K562 (cell line): Measurements from ENCODE around the gene CSPG5. TPM values are rescaled to one million over a fixed set of nuclear protein-coding genes. Genes with fewer than 3 reads are reported as not detected.
A peak's percentile ranks its signal among the peaks of the same experiment; 100 is the strongest.

Experiments used
- ATAC-seq: fragments of 200-7000 bp; cut with Tn5 transposase; 3 replicates; pipeline ENCODE4 v1.9.1; 2020; ENCODE audit warnings: moderate library complexity
- BruUV-seq: library from RNA; stranded (reverse); fragments of 400-500 nt; replicated peaks from 2 replicates; lab custom pipeline; 2021; lab: Mats Ljungman, UMichigan
- CTCF ChIA-PET: fragments of 300-600 bp; formaldehyde crosslinking; extraction: SDS; loops from one replicate; lab custom pipeline; 2021; ENCODE audit warnings: low intra/inter-chr PET ratio; lab: Yijun Ruan, JAX
- POLR2A ChIA-PET: fragments of 300-600, 350-650 bp; sonication (Branson Sonifier 250); formaldehyde crosslinking; extraction: SDS; loops from one replicate; lab custom pipeline; 2021; ENCODE audit warnings: antibody characterized with exemption, inconsistent platforms; lab: Yijun Ruan, JAX
- DNase-seq, 4 experiments: peaks; one replicate each; pipeline versions ENCODE4 v3.0.0 to v3.0.0-alpha.2; 2011 to 2018; ENCODE audit warnings: low spot score in 3 of 4, mixed read lengths in 3 of 4; ENCODE audit errors: extremely low read depth in 1 of 4
- FAIRE-seq: peaks from 2 replicates; lab custom pipeline; 2011; peaks lifted over from hg19 to GRCh38; lab: Jason Lieb, UNC
- H2AFZ ChIP-seq: 2 replicates; pipeline ENCODE4 v1.6.0; 2011; ENCODE audit warnings: low read depth, low read length, control low read depth, inconsistent platforms
- H3K27ac ChIP-seq: fragments of 200-600 bp; 3 replicates; pipeline ENCODE4 v1.8.0; 2011; ENCODE audit warnings: low read depth, mild to moderate bottlenecking, control low read depth, inconsistent platforms, low read length, moderate library complexity, mixed read lengths; ENCODE audit errors: extremely low read depth
- H3K27me3 ChIP-seq, 2 experiments: fragments of 300-600 bp in 1 of 2; 2 replicates in 1 of 2; 3 replicates in 1 of 2; pipeline versions ENCODE4 v1.6.0 to v1.8.0; 2011; ENCODE audit warnings: inconsistent platforms in 2 of 2, low read length in 2 of 2, mild to moderate bottlenecking in 1 of 2, mixed read lengths in 1 of 2, moderate library complexity in 1 of 2; ENCODE audit not compliant: control insufficient read depth in 2 of 2, insufficient read depth in 2 of 2
- H3K36me3 ChIP-seq: fragments of 300-600 bp; 3 replicates; pipeline ENCODE4 v1.8.0; 2011; ENCODE audit warnings: mild to moderate bottlenecking, low read length, inconsistent platforms; ENCODE audit not compliant: control insufficient read depth, insufficient read depth
- H3K4me1 ChIP-seq, 2 experiments: fragments of 200-600 bp in 1 of 2; replicated peaks in 1 of 2; 2 replicates in 1 of 2; 3 replicates in 1 of 2; pipeline versions ENCODE4 v1.5.1 to v1.8.0; 2011; ENCODE audit warnings: inconsistent platforms in 2 of 2, low read length in 2 of 2, mild to moderate bottlenecking in 1 of 2, mixed read lengths in 1 of 2, moderate library complexity in 1 of 2; ENCODE audit not compliant: control insufficient read depth in 2 of 2, insufficient read depth in 2 of 2
- H3K4me2 ChIP-seq: 2 replicates; pipeline ENCODE4 v1.6.1; 2011; ENCODE audit warnings: low read length, control low read depth, inconsistent platforms, mixed read lengths; ENCODE audit not compliant: insufficient read depth
- H3K4me3 ChIP-seq: fragments of 200-600 bp; sonication (generic), shearing (Covaris generic); 2 replicates; pipeline ENCODE4 v1.5.1; 2016; ENCODE audit warnings: control low read depth, inconsistent platforms
- H3K79me2 ChIP-seq: fragments of 200-600 bp; 3 replicates; pipeline ENCODE4 v1.8.0; 2011; ENCODE audit warnings: low read length, inconsistent platforms; ENCODE audit not compliant: control insufficient read depth, insufficient read depth
- H3K9ac ChIP-seq, 2 experiments: 2 replicates each; pipeline versions ENCODE4 v1.6.0 to v1.6.1; 2011; ENCODE audit warnings: low read depth in 2 of 2, low read length in 2 of 2, control low read depth in 1 of 2, inconsistent platforms in 1 of 2, mild to moderate bottlenecking in 1 of 2, mixed read lengths in 1 of 2; ENCODE audit not compliant: insufficient read depth in 1 of 2
- H3K9me1 ChIP-seq: one replicate; pipeline ENCODE4 v1.6.0; 2011; ENCODE audit warnings: inconsistent platforms, mild to moderate bottlenecking, low read length, moderate library complexity; ENCODE audit not compliant: control insufficient read depth, insufficient read depth
- H3K9me3 ChIP-seq: replicated peaks from 2 replicates; pipeline ENCODE4 v1.5.1; 2011; ENCODE audit warnings: low read depth, low read length, inconsistent platforms; ENCODE audit not compliant: control insufficient read depth, insufficient read depth
- H4K20me1 ChIP-seq: replicated peaks from 2 replicates; pipeline ENCODE4 v1.6.1; 2011; ENCODE audit warnings: low read length, inconsistent platforms, mixed read lengths; ENCODE audit not compliant: control insufficient read depth, insufficient read depth
- BHLHE40 ChIP-seq: IDR thresholded peaks from 2 replicates; pipeline ENCODE4 v1.6.1; 2011; ENCODE audit warnings: low read length, improper control_type of control experiment
- HMGN3 ChIP-seq: IDR thresholded peaks from 2 replicates; pipeline ENCODE4 v1.6.1; 2011; ENCODE audit warnings: borderline replicate concordance, low read depth, mild to moderate bottlenecking, mixed read lengths, low read length; ENCODE audit not compliant: insufficient read length; ENCODE audit errors: extremely low read depth
- NFXL1 ChIP-seq: fragments of 450-650 bp; formaldehyde crosslinking; IDR thresholded peaks from 2 replicates; pipeline ENCODE4 v1.4.0; 2021; ENCODE audit warnings: mild to moderate bottlenecking
- POU5F1 ChIP-seq: fragments of 150-350 bp; IDR thresholded peaks from 2 replicates; pipeline ENCODE4 v1.6.1; 2014; ENCODE audit warnings: borderline replicate concordance, low read length, low read depth, mild to moderate bottlenecking; ENCODE audit not compliant: partially characterized antibody
- ZFX ChIP-seq: sonication (generic); formaldehyde crosslinking; IDR thresholded peaks from 2 replicates; pipeline ENCODE4 v1.8.0; 2022; ENCODE audit warnings: mild to moderate bottlenecking, missing genetic modification reagents, moderate library complexity
- ZNF23 ChIP-seq: fragments of 250-450 bp; sonication (Bioruptor Pico); IDR thresholded peaks from 2 replicates; pipeline ENCODE4 v1.4.0; 2020; ENCODE audit warnings: mild to moderate bottlenecking
- ZSCAN32 ChIP-seq: fragments of 450-650 bp; formaldehyde crosslinking; IDR thresholded peaks from 2 replicates; pipeline ENCODE4 v1.4.0; 2020; ENCODE audit warnings: mild to moderate bottlenecking, moderate library complexity
- whole genome bisulfite sequencing: fragments of 100-300 bp; shearing (Covaris generic); methylation state at CpG from one replicate; pipeline ENCODE4 v1.1.6; 2016; ENCODE audit warnings: low coverage, mixed read lengths; ENCODE audit not compliant: insufficient coverage; ENCODE audit errors: missing lambda C conversion rate; 5-methylcytosine and 5-hydroxymethylcytosine counted together
- in situ Hi-C: fragments of 300-500 bp; cut with MboI; formaldehyde crosslinking; loops from 4 replicates; pipeline ENCODE4 v1.15.0; 2018; ENCODE audit warnings: inconsistent platforms, mixed read lengths
- intact Hi-C: fragments of 100-400 bp; cut with micrococcal nuclease; formaldehyde crosslinking; loops from 2 replicates; pipeline ENCODE4 v1.14.2; 2022
- polyA plus RNA-seq, 8 experiments: library from polyadenylated mRNA; depleted of rRNA in 4 of 8; stranded (reverse) in 5 of 8; unstranded in 3 of 8; fragments of >200 nt; fragmentation: Nextera tagmentation in 2 of 8; fragmentation: Illumina TruSeq in 1 of 8; extraction: Ambion mirVana in 2 of 8; extraction: Trizol in 1 of 8; gene quantifications; 2 replicates each; pipeline versions ENCODE4 v1.2.1 to v1.2.3, GENCODE V29; 2011 to 2014; ENCODE audit warnings: inconsistent platforms in 1 of 8, missing spikeins in 1 of 8
- total RNA-seq, 7 experiments: library from RNA; depleted of rRNA in 6 of 7; stranded (reverse); fragments of >200 nt in 6 of 7; fragmentation: Illumina TruSeq in 2 of 7; extraction: Trizol in 2 of 7; gene quantifications; 2 replicates each; pipeline versions ENCODE4 v1.2.1 to v1.2.3, GENCODE V29; 2011 to 2021; ENCODE audit warnings: low replicate concordance in 1 of 7
- TF ChIP-seq, protein P1 (sequence below): fragments of 450-650 bp; IDR thresholded peaks from 2 replicates; pipeline ENCODE4 v1.6.1; 2018; ENCODE audit warnings: mild to moderate bottlenecking, low read depth; ENCODE audit not compliant: partially characterized antibody

Gene CSPG5
- total and polyA plus RNA-seq, 9 of the 15 experiments (the other 6 are each of a cell fraction or from before 2014, with no cell fraction given): 0.06 to 3.3 (median 2.4) TPM

DNA sequence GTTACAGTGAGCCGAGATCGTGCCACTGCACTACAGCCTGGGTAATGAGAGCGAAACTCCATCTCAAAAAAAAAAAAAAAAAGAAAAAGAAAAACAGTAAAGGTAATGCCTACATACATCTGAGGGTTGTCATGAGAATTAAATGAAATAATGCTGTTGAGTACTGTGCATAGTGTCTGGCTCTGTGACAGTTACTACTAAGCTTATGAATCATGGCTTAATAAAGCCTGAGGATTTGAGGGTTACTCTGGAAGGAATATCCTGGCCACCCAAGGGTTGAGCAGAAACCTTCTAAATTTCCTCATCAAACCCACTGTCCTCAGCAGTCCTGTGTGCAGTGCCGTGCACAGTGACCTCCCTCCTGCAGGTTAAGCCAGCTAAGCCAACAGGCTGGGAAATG is 38.4 kb downstream of the CSPG5 start (continued):
- TF ChIP-seq HMGN3 (no peak), NFXL1 (CRISPR knock-in tag) (no peak), ZFX (CRISPR knock-in tag) (no peak), ZSCAN32 (no peak)

DNA sequence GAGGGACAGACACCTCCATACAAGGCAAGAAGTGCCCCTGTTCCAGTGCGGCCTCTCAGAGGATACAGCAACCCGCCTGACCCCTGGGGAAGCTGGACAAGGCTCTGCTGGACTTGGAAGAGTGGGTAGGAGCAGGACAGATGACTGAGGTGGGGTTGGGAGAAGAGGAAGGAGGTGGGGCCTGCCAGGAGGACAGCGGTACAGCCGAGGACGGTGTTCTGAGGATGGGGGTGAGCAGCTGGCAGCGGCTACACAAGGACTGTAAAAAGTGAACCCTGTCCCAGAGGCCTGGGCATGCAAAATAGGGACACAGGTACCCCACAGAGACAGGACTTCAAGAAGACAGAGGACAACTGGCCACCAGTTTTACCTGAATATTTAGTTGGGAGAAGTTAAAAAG is 41.7 kb downstream of the CSPG5 start:
- CTCF ChIA-PET: no interaction called here
- Histone ChIP-seq H3K36me3 (no peaks in the 10 kb centered on the region), H3K9me1 (no peaks in the 10 kb centered on the region), H3K79me2 (no peaks in the 10 kb centered on the region), H3K9me3 (0 out of 2 replicates have a peak, but pooled peaks cover 3% of the 10 kb centered on the region), H3K27ac (no peak overlapping the region), H3K9ac (peak overlapping the region in 1 of 2 experiments; percentile 60; a peak in 2 of 4 replicates), H3K4me2 (no peak overlapping the region), H3K4me1 (peaks cover 11 to 17% of the 10 kb centered on the region in 2 experiments; a peak in 4 of 5 replicates), H4K20me1 (no peaks in the 10 kb centered on the region), H3K4me3 (no peak overlapping the region), H2AFZ (peak overlapping the region; percentile 34), H3K27me3 (no peaks in the 10 kb centered on the region)
- 61% methylated on average over 6 of the region's 6 CpGs for WGBS
- TF ChIP-seq, protein P1, sequence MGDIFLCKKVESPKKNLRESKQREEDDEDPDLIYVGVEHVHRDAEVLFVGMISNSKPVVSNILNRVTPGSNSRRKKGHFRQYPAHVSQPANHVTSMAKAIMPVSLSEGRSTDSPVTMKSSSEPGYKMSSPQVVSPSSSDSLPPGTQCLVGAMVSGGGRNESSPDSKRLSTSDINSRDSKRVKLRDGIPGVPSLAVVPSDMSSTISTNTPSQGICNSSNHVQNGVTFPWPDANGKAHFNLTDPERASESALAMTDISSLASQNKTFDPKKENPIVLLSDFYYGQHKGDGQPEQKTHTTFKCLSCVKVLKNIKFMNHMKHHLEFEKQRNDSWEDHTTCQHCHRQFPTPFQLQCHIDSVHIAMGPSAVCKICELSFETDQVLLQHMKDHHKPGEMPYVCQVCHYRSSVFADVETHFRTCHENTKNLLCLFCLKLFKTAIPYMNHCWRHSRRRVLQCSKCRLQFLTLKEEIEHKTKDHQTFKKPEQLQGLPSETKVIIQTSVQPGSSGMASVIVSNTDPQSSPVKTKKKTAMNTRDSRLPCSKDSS: no peak
- no peak for TF ChIP-seq POU5F1
- TF ChIP-seq BHLHE40: no peak
- TF ChIP-seq ZNF23 (CRISPR knock-in tag): no peak
- FAIRE-seq: no peak
- POLR2A ChIA-PET: interaction anchor here (1.0 to 1.3 kb wide), 2 partner anchors 15 to 70 kb away, joined by 3 to 4 read pairs; no protein-coding TSS in a partner anchor
- BruUV-seq: no TSS peak
- intact Hi-C loops: no loop called here
- DNase-seq: no peak
- in situ Hi-C loops: no loop called here
- ATAC-seq: no peak
